CD4-positive, CD25-positive, alpha-beta regulatory T cell (primary cell): Measurements from ENCODE around the gene NXN. TPM values are rescaled to one million over a fixed set of nuclear protein-coding genes. Genes with fewer than 3 reads are reported as not detected.
"Not testable (repeated sequence)": the region's sequence is repeated elsewhere in the genome, so short reads cannot be mapped to it uniquely, and the experiment has no call there.

Experiments used
- ATAC-seq, 2 donors: fragments of 150-1000 bp; cut with Tn5 transposase; one replicate each; pipeline ENCODE4 v1.10.0; 2021; ENCODE audit warnings: low read depth in 2 of 2, moderate number of reproducible peaks in 2 of 2, moderate library complexity in 1 of 2
- DNase-seq, 3 donors: peaks; one replicate each; pipeline versions ENCODE4 v3.0.0 to v3.0.0-alpha.2; 2012 to 2022; ENCODE audit warnings: mixed read lengths in 1 of 3
- H3K27ac ChIP-seq: one replicate; pipeline ENCODE4 v1.7.0; 2013; ENCODE audit warnings: mild to moderate bottlenecking, low read length; ENCODE audit not compliant: insufficient read depth, poor library complexity, severe bottlenecking
- H3K27me3 ChIP-seq: one replicate; pipeline ENCODE4 v1.7.0; 2013; ENCODE audit warnings: low read length; ENCODE audit not compliant: control insufficient read depth, insufficient read depth
- H3K36me3 ChIP-seq: one replicate; pipeline ENCODE4 v1.7.0; 2013; ENCODE audit warnings: mild to moderate bottlenecking, low read length, moderate library complexity; ENCODE audit not compliant: control insufficient read depth, insufficient read depth
- H3K4me1 ChIP-seq: 2 replicates; pipeline ENCODE4 v1.7.0; 2013; ENCODE audit warnings: mild to moderate bottlenecking, low read length; ENCODE audit not compliant: insufficient read depth, control insufficient read depth, poor library complexity, severe bottlenecking
- H3K4me3 ChIP-seq: one replicate; pipeline ENCODE4 v1.7.0; 2013; ENCODE audit warnings: low read depth, mild to moderate bottlenecking, low read length, moderate library complexity
- H3K9me3 ChIP-seq, 2 experiments: 1 replicate in 1 of 2; 2 replicates in 1 of 2; pipeline ENCODE4 v1.7.0; 2013; ENCODE audit warnings: low read length in 2 of 2, mild to moderate bottlenecking in 1 of 2, moderate library complexity in 1 of 2; ENCODE audit not compliant: control insufficient read depth in 2 of 2
- H3K27ac Mint-ChIP-seq, 3 donors: one replicate each; pipeline ENCODE4 v1.8.0; 2020 to 2022; ENCODE audit warnings: mild to moderate bottlenecking in 3 of 3, mixed read lengths in 3 of 3, moderate library complexity in 2 of 3
- H3K27me3 Mint-ChIP-seq: one replicate; pipeline ENCODE4 v1.8.0; 2022; ENCODE audit warnings: mild to moderate bottlenecking, mixed read lengths
- H3K36me3 Mint-ChIP-seq: one replicate; pipeline ENCODE4 v1.8.0; 2020; ENCODE audit warnings: mixed read lengths
- H3K4me1 Mint-ChIP-seq, 4 donors: one replicate each; pipeline ENCODE4 v1.8.0; 2020 to 2022; ENCODE audit warnings: mixed read lengths in 4 of 4, mild to moderate bottlenecking in 1 of 4
- H3K4me3 Mint-ChIP-seq, 4 donors: one replicate each; pipeline ENCODE4 v1.8.0; 2020 to 2022; ENCODE audit warnings: mild to moderate bottlenecking in 4 of 4, mixed read lengths in 4 of 4, moderate library complexity in 3 of 4
- H3K9me3 Mint-ChIP-seq, 7 donors: one replicate each; pipeline ENCODE4 v1.8.0; 2020 to 2022; ENCODE audit warnings: mixed read lengths in 7 of 7, mild to moderate bottlenecking in 3 of 7, moderate library complexity in 2 of 7
- polyA plus RNA-seq, 4 donors: library from polyadenylated mRNA; unstranded; fragments of 300-500 nt; fragmentation: Illumina TruSeq; gene quantifications; one replicate each; pipeline ENCODE4 v1.2.3, GENCODE V29; 2021
- total RNA-seq: library from RNA; stranded (reverse); gene quantifications from one replicate; pipeline ENCODE4 v1.2.3, GENCODE V29; 2022

NXN gene
- total and polyA plus RNA-seq, 5 donors from 2014 or later, result 0.44 to 0.89 (median 0.65) TPM

DNA sequence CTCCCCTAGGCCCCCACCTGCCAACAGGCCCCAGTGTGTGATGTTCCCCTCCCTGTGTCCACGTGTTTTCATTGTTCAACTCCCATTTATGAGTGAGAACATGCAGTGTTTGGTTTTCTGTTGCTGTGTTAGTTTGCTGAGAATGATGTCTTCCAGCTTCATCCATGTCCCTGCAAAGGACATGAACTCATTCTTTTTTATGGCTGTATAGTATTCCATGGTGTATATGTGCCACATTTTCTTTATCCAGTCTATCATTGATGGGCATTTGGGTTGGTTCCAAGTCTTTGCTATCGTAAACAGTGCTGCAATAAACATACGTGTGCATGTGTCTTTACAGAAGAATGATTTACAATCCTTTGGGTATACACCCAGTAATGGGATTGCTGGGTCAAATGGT, 150.0 kb downstream of the NXN start:
- not testable (repeated sequence) for H3K27me3 ChIP-seq, DNase-seq, H3K4me1 ChIP-seq, H3K27ac ChIP-seq, H3K36me3 Mint-ChIP-seq, H3K9me3 ChIP-seq, H3K27ac Mint-ChIP-seq, H3K4me1 Mint-ChIP-seq, H3K4me3 Mint-ChIP-seq, H3K9me3 Mint-ChIP-seq, H3K36me3 ChIP-seq, H3K27me3 Mint-ChIP-seq, H3K4me3 ChIP-seq, ATAC-seq

DNA sequence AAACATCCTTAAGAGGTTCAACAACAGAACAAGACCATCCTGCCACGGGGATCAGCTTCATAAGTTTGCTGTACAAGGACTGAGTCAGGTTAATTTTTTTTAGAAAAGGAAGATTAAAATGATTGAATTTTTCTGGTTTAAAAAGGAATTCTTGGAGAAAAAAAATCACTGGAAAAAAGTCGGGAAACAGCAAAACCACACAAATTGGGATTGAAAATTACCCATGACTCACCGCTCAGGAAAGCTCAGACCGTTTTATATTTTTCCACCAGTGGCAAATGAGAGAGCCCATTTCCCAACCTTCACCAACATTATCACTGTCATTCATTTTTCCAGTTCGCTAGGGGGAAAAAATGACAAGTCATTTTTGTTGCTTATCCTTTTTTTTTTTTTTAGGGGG, 150.8 kb downstream of the NXN start:
- no peaks in the 10 kb centered on the region for H3K4me1 ChIP-seq
- H3K9me3 ChIP-seq, result no peaks in the 10 kb centered on the region
- no peak overlapping the region for H3K4me3 ChIP-seq
- no peak overlapping the region for H3K27ac ChIP-seq
- Mint-ChIP-seq H3K9me3 (peaks cover 0 to 8% (median 0%) of the 10 kb centered on the region in 7 donors), H3K27me3 (no peaks in the 10 kb centered on the region), H3K4me1 (no peaks in the 10 kb centered on the region), H3K27ac (no peak overlapping the region), H3K36me3 (no peaks in the 10 kb centered on the region), H3K4me3 (no peak overlapping the region)
- H3K27me3 ChIP-seq, result no peaks in the 10 kb centered on the region
- no peak for ATAC-seq
- DNase-seq, result no peak
- no peaks in the 10 kb centered on the region for H3K36me3 ChIP-seq

- H3K27me3 Mint-ChIP-seq, result no peaks in the 10 kb centered on the region
- H3K4me3 Mint-ChIP-seq, result no peak overlapping the region
- no peaks in the 10 kb centered on the region for H3K36me3 ChIP-seq
- peaks cover 0 to 5% (median 0%) of the 10 kb centered on the region in 7 donors for H3K9me3 Mint-ChIP-seq
- H3K27ac Mint-ChIP-seq, result no peak overlapping the region
- no peaks in the 10 kb centered on the region for H3K27me3 ChIP-seq
- no peak overlapping the region for H3K27ac ChIP-seq
- H3K36me3 Mint-ChIP-seq, result no peaks in the 10 kb centered on the region
- DNase-seq (no peak), ATAC-seq (no peak)
- no peak overlapping the region for H3K4me3 ChIP-seq
- no peaks in the 10 kb centered on the region for H3K4me1 Mint-ChIP-seq
- H3K9me3 ChIP-seq, result no peaks in the 10 kb centered on the region
- H3K4me1 ChIP-seq, result no peaks in the 10 kb centered on the region
Measured at GRCh38 chr17:826778-827177, 152.8 kb downstream of the NXN start.

DNA sequence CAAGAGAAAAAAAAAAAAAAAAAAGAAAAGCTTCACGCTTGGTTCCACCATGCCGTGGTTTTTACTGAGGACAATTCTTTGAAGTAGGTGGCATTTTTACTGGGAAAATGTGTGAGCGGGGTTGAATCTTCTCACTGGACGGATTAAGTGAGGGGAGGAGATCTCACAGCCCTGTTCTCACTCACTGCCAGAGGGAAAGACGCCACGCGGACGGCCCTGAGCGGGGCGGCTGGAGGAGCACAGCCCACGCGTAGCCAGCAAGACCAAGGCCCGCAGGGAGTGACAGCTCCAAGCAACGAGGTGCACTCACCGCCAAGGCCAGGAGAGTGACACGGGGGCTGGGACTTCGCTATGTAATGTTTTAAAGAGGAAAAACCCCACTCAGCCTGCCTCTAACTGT, 154.4 kb downstream of the NXN start:
- Mint-ChIP-seq H3K27ac (no peak overlapping the region), H3K4me3 (no peak overlapping the region), H3K9me3 (peaks cover 0 to 5% (median 0%) of the 10 kb centered on the region in 7 donors)

DNA sequence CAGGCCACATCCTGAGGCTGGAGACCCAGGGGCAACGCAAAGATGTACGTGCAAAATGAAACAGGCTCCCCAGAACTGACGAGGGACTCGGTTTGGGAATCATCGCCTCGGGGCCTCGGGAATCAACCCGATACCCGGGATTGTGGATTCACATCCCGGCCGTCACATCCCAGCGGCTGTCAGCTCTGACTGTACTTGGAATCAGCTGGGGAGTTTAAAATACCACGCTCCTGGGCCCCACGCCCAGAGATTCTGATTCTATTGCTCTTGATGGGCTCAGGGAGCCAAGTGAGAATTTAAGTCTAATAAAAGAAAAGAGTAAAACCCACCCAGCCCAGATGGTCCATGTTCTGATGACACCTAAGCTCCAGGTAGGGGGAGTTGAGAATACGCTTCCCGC, 155.2 kb downstream of the NXN start:
- no peak overlapping the region for H3K27ac ChIP-seq
- Mint-ChIP-seq H3K27ac (no peak overlapping the region), H3K27me3 (peaks cover 4% of the 10 kb centered on the region), H3K4me1 (no peaks in the 10 kb centered on the region), H3K9me3 (peaks cover 0 to under 1% (median 0%) of the 10 kb centered on the region in 7 donors), H3K36me3 (no peaks in the 10 kb centered on the region), H3K4me3 (no peak overlapping the region)
- no peaks in the 10 kb centered on the region for H3K27me3 ChIP-seq
- H3K4me1 ChIP-seq, result no peaks in the 10 kb centered on the region
- H3K36me3 ChIP-seq, result no peaks in the 10 kb centered on the region
- H3K9me3 ChIP-seq, result no peaks in the 10 kb centered on the region
- DNase-seq, result no peak
- H3K4me3 ChIP-seq, result no peak overlapping the region
- no peak for ATAC-seq

More for the DNA sequence above, 154.4 kb downstream of the NXN start:
- Histone ChIP-seq H3K9me3 (no peaks in the 10 kb centered on the region), H3K4me1 (no peaks in the 10 kb centered on the region), H3K27me3 (no peaks in the 10 kb centered on the region), H3K36me3 (no peaks in the 10 kb centered on the region), H3K27ac (no peak overlapping the region), H3K4me3 (no peak overlapping the region)
- Mint-ChIP-seq H3K4me1 (no peaks in the 10 kb centered on the region), H3K27me3 (no peaks in the 10 kb centered on the region), H3K36me3 (no peaks in the 10 kb centered on the region)
- no peak for ATAC-seq
- no peak for DNase-seq

DNA sequence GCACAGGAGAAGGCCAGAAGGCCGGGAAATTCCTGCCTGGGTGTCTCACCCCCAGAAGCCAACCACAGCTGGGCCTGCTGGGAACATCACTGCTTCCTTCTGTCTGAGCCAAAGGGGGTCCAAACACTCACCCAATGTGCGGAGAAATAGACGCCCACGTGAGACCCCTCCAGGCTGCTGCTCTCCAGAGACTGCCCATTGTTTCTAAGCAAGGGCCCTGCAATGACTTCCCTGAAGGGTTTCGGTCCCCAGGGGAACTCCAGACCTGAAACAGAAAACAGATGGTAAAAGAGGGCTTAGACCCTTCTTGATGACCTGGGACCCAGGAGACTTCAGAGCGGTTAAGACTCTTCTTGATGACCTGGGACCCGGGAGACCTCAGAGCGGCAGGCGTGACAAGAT, 156.1 kb downstream of the NXN start:
- Histone ChIP-seq H3K27me3 (no peaks in the 10 kb centered on the region), H3K9me3 (no peaks in the 10 kb centered on the region), H3K4me1 (no peaks in the 10 kb centered on the region), H3K4me3 (no peak overlapping the region), H3K36me3 (no peaks in the 10 kb centered on the region), H3K27ac (no peak overlapping the region)
- Mint-ChIP-seq H3K9me3 (no peaks in the 10 kb centered on the region), H3K36me3 (no peaks in the 10 kb centered on the region), H3K27me3 (peaks cover 4% of the 10 kb centered on the region), H3K4me3 (no peak overlapping the region), H3K4me1 (no peaks in the 10 kb centered on the region), H3K27ac (no peak overlapping the region)
- DNase-seq (no peak), ATAC-seq (no peak)

GRCh38 chr17:819251-819650, 160.3 kb downstream of the NXN start:
- no peak for ATAC-seq
- H3K27ac Mint-ChIP-seq, result no peak overlapping the region
- no peak overlapping the region for H3K4me3 ChIP-seq

DNA sequence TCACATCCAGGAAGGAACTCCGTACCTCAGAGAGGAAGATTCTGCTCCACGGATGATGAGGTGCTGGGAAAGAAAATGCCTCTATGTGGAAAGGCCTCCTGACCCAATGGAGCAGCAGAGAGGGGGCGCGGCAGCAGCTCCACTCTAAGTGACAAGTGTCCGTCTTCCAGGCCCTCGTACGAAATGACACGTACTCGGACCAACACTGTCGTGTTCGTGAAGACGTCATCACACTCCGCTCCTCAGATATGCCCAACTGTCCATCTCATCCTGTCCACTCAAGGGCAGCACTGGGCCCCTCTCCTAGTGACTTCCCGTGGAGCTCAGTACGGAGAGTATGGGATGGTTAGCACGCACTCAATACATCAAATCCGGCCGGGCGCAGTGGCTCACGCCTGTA, 165.2 kb downstream of the NXN start:
- no peaks in the 10 kb centered on the region for H3K9me3 ChIP-seq
- Mint-ChIP-seq H3K27ac (no peak overlapping the region), H3K9me3 (peaks cover 0 to 2% (median 0%) of the 10 kb centered on the region in 7 donors), H3K4me1 (no peaks in the 10 kb centered on the region), H3K27me3 (no peaks in the 10 kb centered on the region), H3K36me3 (no peaks in the 10 kb centered on the region), H3K4me3 (no peak overlapping the region)
- no peak overlapping the region for H3K4me3 ChIP-seq
- H3K27me3 ChIP-seq, result no peaks in the 10 kb centered on the region
- no peak overlapping the region for H3K27ac ChIP-seq
- H3K4me1 ChIP-seq, result no peaks in the 10 kb centered on the region
- DNase-seq (no peak), ATAC-seq (no peak)
- no peaks in the 10 kb centered on the region for H3K36me3 ChIP-seq

More at GRCh38 chr17:819251-819650, 160.3 kb downstream of the NXN start:
- no peak for DNase-seq
- Histone ChIP-seq H3K27ac (no peak overlapping the region), H3K9me3 (no peaks in the 10 kb centered on the region), H3K27me3 (no peaks in the 10 kb centered on the region), H3K4me1 (no peaks in the 10 kb centered on the region), H3K36me3 (no peaks in the 10 kb centered on the region)
- no peaks in the 10 kb centered on the region for H3K9me3 Mint-ChIP-seq
- H3K4me3 Mint-ChIP-seq, result no peak overlapping the region
- H3K4me1 Mint-ChIP-seq, result no peaks in the 10 kb centered on the region
- peaks cover 4% of the 10 kb centered on the region for H3K27me3 Mint-ChIP-seq
- no peaks in the 10 kb centered on the region for H3K36me3 Mint-ChIP-seq
